Endothelial cell (in vitro differentiated cells): ENCODE results near the gene SKAP1. TPM values are rescaled to one million over a fixed set of nuclear protein-coding genes. Genes with fewer than 3 reads are reported as not detected.
A peak's percentile ranks its signal among the peaks of the same experiment; 100 is the strongest.

Experiments
- DNase-seq: peaks from one replicate; pipeline ENCODE4 v3.0.0; 2021; ENCODE audit warnings: low spot score
- H3K27ac Mint-ChIP-seq: one replicate; pipeline ENCODE4 v1.8.0; 2021; ENCODE audit warnings: mixed read lengths, inconsistent platforms; ENCODE audit not compliant: unreplicated experiment
- H3K27me3 Mint-ChIP-seq: one replicate; pipeline ENCODE4 v1.8.0; 2021; ENCODE audit warnings: mild to moderate bottlenecking, moderate library complexity, mixed read lengths, inconsistent platforms; ENCODE audit not compliant: unreplicated experiment
- H3K36me3 Mint-ChIP-seq: one replicate; pipeline ENCODE4 v1.8.0; 2021; ENCODE audit warnings: mild to moderate bottlenecking, low read depth, mixed read lengths, inconsistent platforms; ENCODE audit not compliant: unreplicated experiment
- H3K4me1 Mint-ChIP-seq: one replicate; pipeline ENCODE4 v1.8.0; 2021; ENCODE audit warnings: mild to moderate bottlenecking, mixed read lengths, inconsistent platforms; ENCODE audit not compliant: unreplicated experiment
- H3K4me3 Mint-ChIP-seq: one replicate; pipeline ENCODE4 v1.8.0; 2021; ENCODE audit warnings: mild to moderate bottlenecking, mixed read lengths, inconsistent platforms; ENCODE audit not compliant: unreplicated experiment
- H3K9me3 Mint-ChIP-seq: one replicate; pipeline ENCODE4 v1.8.0; 2021; ENCODE audit warnings: mixed read lengths, inconsistent platforms; ENCODE audit not compliant: unreplicated experiment
- CTCF ChIP-seq: fragments of 200-600 bp; sonication (generic); IDR thresholded peaks from one replicate; pipeline ENCODE4 v1.5.0; 2021; ENCODE audit warnings: antibody characterized with exemption; ENCODE audit not compliant: unreplicated experiment
- total RNA-seq: library from RNA; stranded (reverse); fragmentation: NEBNext Ultra II Directional; extraction: Animal tissue kit (Norgen Biotek cat#: 25700); gene quantifications from one replicate; pipeline ENCODE4 v1.2.1, GENCODE V29; 2021; ENCODE audit not compliant: unreplicated experiment

The SKAP1 gene
- total RNA-seq, 1 donor from 2014 or later, result 2.1 TPM

- no peaks in the 10 kb centered on the region for H3K27me3 Mint-ChIP-seq
- no peak overlapping the region for H3K4me3 Mint-ChIP-seq
- no peak for TF ChIP-seq CTCF
- DNase-seq, result no peak
- no peaks in the 10 kb centered on the region for H3K4me1 Mint-ChIP-seq
- H3K36me3 Mint-ChIP-seq, result no peaks in the 10 kb centered on the region
- H3K9me3 Mint-ChIP-seq, result no peaks in the 10 kb centered on the region
- no peak overlapping the region for H3K27ac Mint-ChIP-seq
These were observed 281.8 kb downstream of the SKAP1 start for GRCh38 chr17:48148029-48148770.

- Mint-ChIP-seq H3K4me3 (no peak overlapping the region), H3K27me3 (no peaks in the 10 kb centered on the region), H3K9me3 (no peaks in the 10 kb centered on the region), H3K27ac (no peak overlapping the region), H3K4me1 (peaks cover 4% of the 10 kb centered on the region), H3K36me3 (no peaks in the 10 kb centered on the region)
- DNase-seq, result no peak
- no peak for TF ChIP-seq CTCF
These were observed 284.8 kb downstream of the SKAP1 start for GRCh38 chr17:48144976-48145798.

- no peaks in the 10 kb centered on the region for H3K36me3 Mint-ChIP-seq
- H3K27me3 Mint-ChIP-seq, result no peaks in the 10 kb centered on the region
- H3K27ac Mint-ChIP-seq, result no peak overlapping the region
- peaks cover 9% of the 10 kb centered on the region for H3K4me1 Mint-ChIP-seq
- DNase-seq, result no peak
- peak overlapping the region; percentile 18 for H3K4me3 Mint-ChIP-seq
- no peak for TF ChIP-seq CTCF
- H3K9me3 Mint-ChIP-seq, result no peaks in the 10 kb centered on the region
These were observed 285.8 kb downstream of the SKAP1 start for GRCh38 chr17:48144231-48144630.

- DNase-seq, result no peak
- Mint-ChIP-seq H3K9me3 (no peaks in the 10 kb centered on the region), H3K4me1 (peaks cover 9% of the 10 kb centered on the region), H3K4me3 (no peak overlapping the region), H3K36me3 (no peaks in the 10 kb centered on the region), H3K27ac (no peak overlapping the region), H3K27me3 (no peaks in the 10 kb centered on the region)
- no peak for TF ChIP-seq CTCF
These were observed 286.4 kb downstream of the SKAP1 start for GRCh38 chr17:48143629-48144028.

GRCh38 chr17:48139944-48140343, 290.1 kb downstream of the SKAP1 start:
- Mint-ChIP-seq H3K27me3 (no peaks in the 10 kb centered on the region), H3K27ac (no peak overlapping the region), H3K9me3 (no peaks in the 10 kb centered on the region), H3K4me1 (peaks cover 9% of the 10 kb centered on the region), H3K36me3 (no peaks in the 10 kb centered on the region), H3K4me3 (no peak overlapping the region)
- DNase-seq, result no peak
- TF ChIP-seq CTCF, result no peak
